Ishikawa (cell line): ENCODE results near the gene ADAT1.

ENCODE experiments used
- CREB1 ChIP-seq: IDR thresholded peaks from 2 replicates; pipeline ENCODE4 v1.6.1; 2012; ENCODE audit warnings: low read depth
- EGR1 ChIP-seq: IDR thresholded peaks from 2 replicates; pipeline ENCODE4 v1.6.1; 2012
- FOXM1 ChIP-seq: IDR thresholded peaks from 2 replicates; pipeline ENCODE4 v1.6.1; 2012; ENCODE audit warnings: low read depth, borderline replicate concordance
- NFIC ChIP-seq: IDR thresholded peaks from 2 replicates; pipeline ENCODE4 v1.6.1; 2012
- RAD21 ChIP-seq: IDR thresholded peaks from 2 replicates; pipeline ENCODE4 v1.6.1; 2012; ENCODE audit warnings: low read depth
- REST ChIP-seq: IDR thresholded peaks from 2 replicates; pipeline ENCODE4 v1.6.1; 2012; ENCODE audit warnings: low read depth, mild to moderate bottlenecking
- TAF1 ChIP-seq: IDR thresholded peaks from 2 replicates; pipeline ENCODE4 v1.6.1; 2012; ENCODE audit warnings: low read depth, mild to moderate bottlenecking
- YY1 ChIP-seq: IDR thresholded peaks from 2 replicates; pipeline ENCODE4 v1.6.1; 2012; ENCODE audit warnings: low read depth
- TF ChIP-seq, protein P1 (sequence below): IDR thresholded peaks from 2 replicates; pipeline ENCODE4 v1.6.1; 2012

DNA sequence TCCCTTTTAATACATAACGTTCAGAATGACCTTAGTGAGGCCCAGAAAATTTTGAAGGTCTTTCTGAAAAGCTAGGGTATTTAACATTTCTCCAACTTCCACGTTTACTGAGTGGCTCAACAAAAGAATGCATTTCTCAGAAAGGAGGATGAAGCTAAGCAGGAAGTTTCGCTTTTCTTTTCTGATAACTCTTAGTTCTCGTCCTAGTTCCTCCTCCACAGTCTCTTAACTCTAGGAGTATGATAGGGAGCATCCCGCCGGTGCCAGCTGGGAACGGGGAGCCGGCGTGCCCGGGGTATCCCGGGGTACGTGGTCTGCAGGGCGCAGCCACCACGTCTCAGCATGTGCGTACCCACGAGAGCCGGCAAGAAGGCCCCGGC, 24.0 kb upstream of the ADAT1 start:
- TF ChIP-seq, protein P1, sequence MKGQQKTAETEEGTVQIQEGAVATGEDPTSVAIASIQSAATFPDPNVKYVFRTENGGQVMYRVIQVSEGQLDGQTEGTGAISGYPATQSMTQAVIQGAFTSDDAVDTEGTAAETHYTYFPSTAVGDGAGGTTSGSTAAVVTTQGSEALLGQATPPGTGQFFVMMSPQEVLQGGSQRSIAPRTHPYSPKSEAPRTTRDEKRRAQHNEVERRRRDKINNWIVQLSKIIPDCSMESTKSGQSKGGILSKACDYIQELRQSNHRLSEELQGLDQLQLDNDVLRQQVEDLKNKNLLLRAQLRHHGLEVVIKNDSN = no peak
- TF ChIP-seq EGR1 = no peak
- TF ChIP-seq CREB1 = no peak
- TF ChIP-seq REST = no peak
- no peak for TF ChIP-seq NFIC
- TF ChIP-seq FOXM1 = no peak
- no peak for TF ChIP-seq RAD21
- no peak for TF ChIP-seq YY1
- TF ChIP-seq TAF1 = no peak
